MM.1S (cell line): ENCODE measurements around the gene GP5.

ENCODE experiments used
- DNase-seq: peaks from one replicate; pipeline ENCODE4 v3.0.0-alpha.2; 2015
- H2AFZ ChIP-seq: fragments of 300-600 bp; sonication (generic); 2 replicates; pipeline ENCODE4 v1.6.0; 2016; ENCODE audit warnings: antibody characterized with exemption, low read length
- H3F3A ChIP-seq: fragments of 300-600 bp; sonication (generic); 2 replicates; pipeline ENCODE4 v1.6.1; 2016; ENCODE audit warnings: mild to moderate bottlenecking, antibody characterized with exemption, low read length, moderate library complexity, mixed read lengths; ENCODE audit not compliant: insufficient read depth
- H3K27ac ChIP-seq: fragments of 300-600 bp; sonication (generic); 2 replicates; pipeline ENCODE4 v1.5.1; 2016; ENCODE audit warnings: mild to moderate bottlenecking, low read length
- H3K27me3 ChIP-seq: fragments of 300-600 bp; sonication (generic); replicated peaks from 2 replicates; pipeline ENCODE4 v1.6.0; 2016; ENCODE audit warnings: low read length; ENCODE audit not compliant: insufficient read depth
- H3K36me3 ChIP-seq: fragments of 300-600 bp; sonication (generic); replicated peaks from 2 replicates; pipeline ENCODE4 v1.6.1; 2016; ENCODE audit warnings: mild to moderate bottlenecking, low read length, mixed read lengths; ENCODE audit not compliant: insufficient read depth
- H3K4me1 ChIP-seq: fragments of 300-600 bp; sonication (generic); 2 replicates; pipeline ENCODE4 v1.6.1; 2016; ENCODE audit warnings: low read length, mixed read lengths
- H3K4me2 ChIP-seq: fragments of 300-600 bp; sonication (generic); 2 replicates; pipeline ENCODE4 v1.6.0; 2016; ENCODE audit warnings: low read depth, low read length
- H3K4me3 ChIP-seq: fragments of 300-600 bp; sonication (generic); 2 replicates; pipeline ENCODE4 v1.5.1; 2016; ENCODE audit warnings: low read length, mixed read lengths
- H3K79me2 ChIP-seq: fragments of 300-600 bp; sonication (generic); 2 replicates; pipeline ENCODE4 v1.6.1; 2016; ENCODE audit warnings: mixed run types, low read length, mixed read lengths
- H3K9ac ChIP-seq: fragments of 300-600 bp; sonication (generic); 2 replicates; pipeline ENCODE4 v1.6.1; 2016; ENCODE audit warnings: low read length, mixed read lengths
- H3K9me2 ChIP-seq: fragments of 300-600 bp; sonication (generic); replicated peaks from 2 replicates; pipeline ENCODE4 v1.6.1; 2016; ENCODE audit warnings: mild to moderate bottlenecking, low read length, mixed read lengths; ENCODE audit not compliant: insufficient read depth
- H3K9me3 ChIP-seq: fragments of 300-600 bp; sonication (generic); replicated peaks from 2 replicates; pipeline ENCODE4 v1.6.1; 2016; ENCODE audit warnings: mild to moderate bottlenecking, low read length, mixed read lengths; ENCODE audit not compliant: insufficient read depth
- H4K20me1 ChIP-seq: fragments of 300-600 bp; sonication (generic); 2 replicates; pipeline ENCODE4 v1.6.1; 2016; ENCODE audit warnings: mild to moderate bottlenecking, low read length, moderate library complexity, mixed read lengths; ENCODE audit not compliant: insufficient read depth
- CTCF ChIP-seq: fragments of 300-600 bp; sonication (generic); IDR thresholded peaks from 2 replicates; pipeline ENCODE4 v1.5.1; 2016; ENCODE audit warnings: antibody characterized with exemption, low read length, mixed read lengths
- EZH2 ChIP-seq: fragments of 300-600 bp; sonication (generic); optimal IDR thresholded peaks from 2 replicates; pipeline ENCODE3; 2017; ENCODE audit warnings: low read depth, mild to moderate bottlenecking, antibody characterized with exemption, low read length, mixed read lengths
- EZH2phosphoT487 ChIP-seq: fragments of 300-600 bp; sonication (generic); IDR thresholded peaks from 2 replicates; pipeline ENCODE4 v1.6.1; 2018; ENCODE audit warnings: antibody characterized with exemption, low read length

The GP5 gene

GRCh38 chr3:194374935-194375334, 24.1 kb downstream of the GP5 start:
- H3K4me1 ChIP-seq, result no peaks in the 10 kb centered on the region
- H4K20me1 ChIP-seq, result no peaks in the 10 kb centered on the region
- no peaks in the 10 kb centered on the region for H3K79me2 ChIP-seq
- no peak overlapping the region for H3K4me3 ChIP-seq
- H3F3A ChIP-seq, result no peaks in the 10 kb centered on the region
- H3K27ac ChIP-seq, result no peak overlapping the region
- no peak overlapping the region for H2AFZ ChIP-seq
- TF ChIP-seq CTCF (no peak), EZH2 (no peak), EZH2phosphoT487 (no peak)
- H3K9ac ChIP-seq, result no peak overlapping the region
- no peak overlapping the region for H3K4me2 ChIP-seq
- no peaks in the 10 kb centered on the region for H3K9me3 ChIP-seq
- DNase-seq, result no peak
- peaks cover 9% of the 10 kb centered on the region; the same call in 1 of the 2 replicates for H3K27me3 ChIP-seq
- no peaks in the 10 kb centered on the region for H3K36me3 ChIP-seq
- H3K9me2 ChIP-seq, result no peaks in the 10 kb centered on the region

- peaks cover 17% of the 10 kb centered on the region for H3K27me3 ChIP-seq
- H3K4me2 ChIP-seq, result no peak overlapping the region
- H3K9ac ChIP-seq, result no peak overlapping the region
- H3F3A ChIP-seq, result no peaks in the 10 kb centered on the region
- no peak overlapping the region for H3K4me3 ChIP-seq
- H3K79me2 ChIP-seq, result no peaks in the 10 kb centered on the region
- DNase-seq, result no peak
- H3K4me1 ChIP-seq, result no peaks in the 10 kb centered on the region
- H4K20me1 ChIP-seq, result no peaks in the 10 kb centered on the region
- no peaks in the 10 kb centered on the region for H3K36me3 ChIP-seq
- H3K27ac ChIP-seq, result no peak overlapping the region
- TF ChIP-seq EZH2phosphoT487, result no peak
- TF ChIP-seq CTCF, result no peak
- TF ChIP-seq EZH2, result no peak
- H3K9me3 ChIP-seq, result no peaks in the 10 kb centered on the region
- H2AFZ ChIP-seq, result 0 out of 2 replicates have a peak overlapping the region, but pooled peaks have one; percentile 24
- H3K9me2 ChIP-seq, result no peaks in the 10 kb centered on the region
These were observed 25.2 kb downstream of the GP5 start for GRCh38 chr3:194373899-194374298.

GRCh38 chr3:194373028-194373427, 26.0 kb downstream of the GP5 start:
- no peaks in the 10 kb centered on the region for H3K9me2 ChIP-seq
- H3K36me3 ChIP-seq, result no peaks in the 10 kb centered on the region
- no peaks in the 10 kb centered on the region for H4K20me1 ChIP-seq
- H3K4me3 ChIP-seq, result no peak overlapping the region
- DNase-seq, result no peak
- H2AFZ ChIP-seq, result no peak overlapping the region
- H3F3A ChIP-seq, result no peaks in the 10 kb centered on the region
- no peak overlapping the region for H3K27ac ChIP-seq
- no peaks in the 10 kb centered on the region for H3K79me2 ChIP-seq
- H3K9ac ChIP-seq, result no peak overlapping the region
- TF ChIP-seq EZH2, result no peak
- no peak for TF ChIP-seq CTCF
- TF ChIP-seq EZH2phosphoT487, result no peak
- H3K4me2 ChIP-seq, result no peak overlapping the region
- no peaks in the 10 kb centered on the region for H3K4me1 ChIP-seq
- no peaks in the 10 kb centered on the region for H3K9me3 ChIP-seq
- H3K27me3 ChIP-seq, result peaks cover 24% of the 10 kb centered on the region
